ENCODE data around the gene TAF6L.

- TF ChIP-seq POLR2AphosphoS5 (IDR thresholded peaks at IDR 0.05; ENCODE audit: low read depth, low read length): no peak
- no peak for TF ChIP-seq POLR2A (IDR thresholded peaks at IDR 0.05; ENCODE audit: low read depth, low read length)
These were observed 23.1 kb downstream of the TAF6L start for GRCh38 chr11:62794201-62794775.

Data from GM12892 (cell line).